Measurements from ENCODE around the gene GRHPR. TPM values are rescaled to one million over a fixed set of nuclear protein-coding genes. Genes with fewer than 3 reads are reported as not detected.

The GRHPR gene
- total and polyA plus RNA-seq, 4 donors: 125 to 524 (median 294) TPM

GRCh38 chr9:37454238-37454637, 31.7 kb downstream of the GRHPR start:
- peak; percentile 22 for TF ChIP-seq SP1 (IDR thresholded peaks at IDR 0.05)
- TF ChIP-seq HNF4A (conservative IDR thresholded peaks at IDR 0.05): peak; percentile 31 to 33
- TF ChIP-seq ZBTB33 (IDR thresholded peaks at IDR 0.05): no peak
- H3K4me1 ChIP-seq (ENCODE audit: control insufficient read depth in 4 of 4, insufficient read depth in 4 of 4, low read length in 3 of 4): peaks cover 8 to 37% (median 29%) of the 10 kb centered on the region in 4 donors

GRCh38 chr9:37455884-37456647, 33.6 kb downstream of the GRHPR start:
- WGBS: 77% methylated on average over 7 of the region's 7 CpGs
- H3K4me1 ChIP-seq (ENCODE audit: control insufficient read depth in 4 of 4, insufficient read depth in 4 of 4, low read length in 3 of 4): peaks cover 11 to 37% (median 31%) of the 10 kb centered on the region in 4 donors
- DNase-seq (ENCODE audit: low spot score): no peak
- no peaks in the 10 kb centered on the region for H3K9me3 ChIP-seq (ENCODE audit: control insufficient read depth in 4 of 4, low read length in 3 of 4)
- no peaks in the 10 kb centered on the region for H3K36me3 ChIP-seq (ENCODE audit: control insufficient read depth in 4 of 4, insufficient read depth in 3 of 4, low read depth in 1 of 4, low read length in 3 of 4)
- no peaks in the 10 kb centered on the region for H3K27me3 ChIP-seq (ENCODE audit: control insufficient read depth in 4 of 4, insufficient read depth in 4 of 4, low read length in 3 of 4)
- no peak overlapping the region for H3K27ac ChIP-seq (ENCODE audit: low read depth in 1 of 2, low read length in 2 of 2)
- TF ChIP-seq RXRA (IDR thresholded peaks at IDR 0.05): no peak
- TF ChIP-seq ZBTB33 (IDR thresholded peaks at IDR 0.05): no peak
- no peak for TF ChIP-seq FOXA1 (IDR thresholded peaks at IDR 0.05)
- no peak for TF ChIP-seq JUND (IDR thresholded peaks at IDR 0.05)
- TF ChIP-seq TAF1 (conservative IDR thresholded peaks at IDR 0.05): no peak
- TF ChIP-seq REST (IDR thresholded peaks at IDR 0.05): no peak
- no peak for TF ChIP-seq CTCF (IDR thresholded peaks at IDR 0.05; ENCODE audit: low read depth, low read length, missing input control)
- no peak for TF ChIP-seq FOXA2 (IDR thresholded peaks at IDR 0.05)
- no peak for TF ChIP-seq RAD21 (IDR thresholded peaks at IDR 0.05)
- no peak for TF ChIP-seq MAX (IDR thresholded peaks at IDR 0.05)
- TF ChIP-seq EGR1 (IDR thresholded peaks at IDR 0.05; ENCODE audit: low read depth in 2 of 2): no peak
- TF ChIP-seq YY1 (IDR thresholded peaks at IDR 0.05): no peak
- H3K4me3 ChIP-seq (ENCODE audit: low read depth in 1 of 3, low read length in 3 of 3): no peak overlapping the region
- no peak overlapping the region for H3K9ac ChIP-seq (ENCODE audit: low read depth in 1 of 2, low read length in 2 of 2)

More at GRCh38 chr9:37454238-37454637, 31.7 kb downstream of the GRHPR start:
- no peaks in the 10 kb centered on the region for H3K9me3 ChIP-seq (ENCODE audit: control insufficient read depth in 4 of 4, low read length in 3 of 4)
- no peak overlapping the region for H3K4me3 ChIP-seq (ENCODE audit: low read depth in 1 of 3, low read length in 3 of 3)
- H3K27me3 ChIP-seq (ENCODE audit: control insufficient read depth in 4 of 4, insufficient read depth in 4 of 4, low read length in 3 of 4): no peaks in the 10 kb centered on the region
- no peak overlapping the region for H3K9ac ChIP-seq (ENCODE audit: low read depth in 1 of 2, low read length in 2 of 2)
- no peak for DNase-seq (ENCODE audit: low spot score)
- H3K36me3 ChIP-seq (ENCODE audit: control insufficient read depth in 4 of 4, insufficient read depth in 3 of 4, low read depth in 1 of 4, low read length in 3 of 4): no peaks in the 10 kb centered on the region
- H3K27ac ChIP-seq (ENCODE audit: low read depth in 1 of 2, low read length in 2 of 2): peak overlapping the region in 1 of 2 donors; percentile 45

All from liver (tissue), 9 donors.